Esophagus muscularis mucosa (tissue), 3 donors: ENCODE results near the gene SPAG16.

Experiments used
- POLR2AphosphoS5 ChIP-seq, 2 donors: sonication (generic); formaldehyde crosslinking; IDR thresholded peaks; one replicate each; pipeline ENCODE4 v1.6.1; 2017; ENCODE audit warnings: antibody characterized with exemption in 2 of 2
- TF ChIP-seq, protein P1 (sequence below), 3 experiments: fragments of 200-600 bp in 2 of 3; fragments of 450-650 bp in 1 of 3; sonication (generic) in 2 of 3; IDR thresholded peaks; one replicate each; pipeline ENCODE4 v1.5.1; 2017 to 2019; ENCODE audit warnings: antibody characterized with exemption in 3 of 3, mild to moderate bottlenecking in 2 of 3, moderate library complexity in 1 of 3

DNA sequence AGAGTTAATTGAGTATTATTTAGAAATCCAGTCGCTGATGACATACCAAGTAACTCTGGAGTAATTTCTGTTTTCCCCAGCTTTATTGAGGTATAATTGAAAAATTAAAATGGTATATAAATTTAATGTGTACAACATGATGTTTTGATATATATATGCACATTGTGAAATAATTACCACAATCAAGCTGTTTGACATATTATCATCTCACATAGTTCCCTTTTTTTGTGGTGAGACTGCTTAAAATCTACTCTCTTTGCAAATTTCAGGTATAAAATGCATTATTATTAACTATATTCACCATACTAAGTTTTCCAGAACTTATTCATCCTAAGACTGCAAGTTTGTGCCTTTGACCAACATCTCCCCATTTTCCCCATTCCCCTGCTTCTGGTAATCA, 25.0 kb upstream of the SPAG16 start:
- TF ChIP-seq, protein P1, sequence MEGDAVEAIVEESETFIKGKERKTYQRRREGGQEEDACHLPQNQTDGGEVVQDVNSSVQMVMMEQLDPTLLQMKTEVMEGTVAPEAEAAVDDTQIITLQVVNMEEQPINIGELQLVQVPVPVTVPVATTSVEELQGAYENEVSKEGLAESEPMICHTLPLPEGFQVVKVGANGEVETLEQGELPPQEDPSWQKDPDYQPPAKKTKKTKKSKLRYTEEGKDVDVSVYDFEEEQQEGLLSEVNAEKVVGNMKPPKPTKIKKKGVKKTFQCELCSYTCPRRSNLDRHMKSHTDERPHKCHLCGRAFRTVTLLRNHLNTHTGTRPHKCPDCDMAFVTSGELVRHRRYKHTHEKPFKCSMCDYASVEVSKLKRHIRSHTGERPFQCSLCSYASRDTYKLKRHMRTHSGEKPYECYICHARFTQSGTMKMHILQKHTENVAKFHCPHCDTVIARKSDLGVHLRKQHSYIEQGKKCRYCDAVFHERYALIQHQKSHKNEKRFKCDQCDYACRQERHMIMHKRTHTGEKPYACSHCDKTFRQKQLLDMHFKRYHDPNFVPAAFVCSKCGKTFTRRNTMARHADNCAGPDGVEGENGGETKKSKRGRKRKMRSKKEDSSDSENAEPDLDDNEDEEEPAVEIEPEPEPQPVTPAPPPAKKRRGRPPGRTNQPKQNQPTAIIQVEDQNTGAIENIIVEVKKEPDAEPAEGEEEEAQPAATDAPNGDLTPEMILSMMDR (IDR thresholded peaks at IDR 0.05), result no peak
- no peak for TF ChIP-seq POLR2AphosphoS5 (IDR thresholded peaks at IDR 0.05)
